Mesenchymal stem cell (in vitro differentiated cells and primary cell): ENCODE results near the gene DDX31.

Source experiments
- DNase-seq: peaks from one replicate; pipeline ENCODE4 v3.0.0-alpha.2; 2013
- H2AFZ ChIP-seq: one replicate; pipeline ENCODE4 v1.6.1; 2013; ENCODE audit warnings: low read depth, mild to moderate bottlenecking, control low read depth, inconsistent platforms, low read length, moderate library complexity
- H2AK5ac ChIP-seq: 2 replicates; pipeline ENCODE4 v1.6.1; 2013; ENCODE audit warnings: low read length, moderate library complexity, mild to moderate bottlenecking, inconsistent platforms; ENCODE audit not compliant: severe bottlenecking
- H2BK120ac ChIP-seq: one replicate; pipeline ENCODE4 v1.6.1; 2013; ENCODE audit warnings: low read depth, mild to moderate bottlenecking, inconsistent platforms, low read length, moderate library complexity
- H2BK12ac ChIP-seq, 2 experiments: one replicate each; pipeline ENCODE4 v1.6.1; 2013; ENCODE audit warnings: inconsistent platforms in 2 of 2, low read length in 2 of 2, mild to moderate bottlenecking in 2 of 2, moderate library complexity in 2 of 2, control low read depth in 1 of 2
- H2BK15ac ChIP-seq: one replicate; pipeline ENCODE4 v1.6.1; 2013; ENCODE audit warnings: mild to moderate bottlenecking, low read depth, inconsistent platforms; ENCODE audit not compliant: poor library complexity, severe bottlenecking
- H2BK5ac ChIP-seq: 2 replicates; pipeline ENCODE4 v1.6.1; 2013; ENCODE audit warnings: low read depth, mild to moderate bottlenecking, low read length, control low read depth, inconsistent platforms; ENCODE audit not compliant: poor library complexity, severe bottlenecking
- H3K14ac ChIP-seq, 2 experiments: one replicate each; pipeline ENCODE4 v1.6.1; 2013; ENCODE audit warnings: inconsistent platforms in 2 of 2, low read length in 2 of 2, control low read depth in 1 of 2, mild to moderate bottlenecking in 1 of 2, moderate library complexity in 1 of 2
- H3K18ac ChIP-seq, 2 experiments: one replicate each; pipeline ENCODE4 v1.6.1; 2013; ENCODE audit warnings: inconsistent platforms in 2 of 2, low read length in 2 of 2, control low read depth in 1 of 2, low read depth in 1 of 2, mild to moderate bottlenecking in 1 of 2
- H3K23ac ChIP-seq, 2 experiments: one replicate each; pipeline ENCODE4 v1.6.1; 2013; ENCODE audit warnings: inconsistent platforms in 2 of 2, low read length in 2 of 2, mild to moderate bottlenecking in 2 of 2, moderate library complexity in 2 of 2, control low read depth in 1 of 2
- H3K27ac ChIP-seq: 2 replicates; pipeline ENCODE4 v1.5.1; 2013; ENCODE audit warnings: mild to moderate bottlenecking, moderate library complexity, low read length, control low read depth, inconsistent platforms; ENCODE audit not compliant: poor library complexity, severe bottlenecking
- H3K27me3 ChIP-seq, 2 experiments: 2 replicates each; pipeline versions ENCODE4 v1.6.1 to v1.7.0; 2013; ENCODE audit warnings: low read length in 2 of 2, mild to moderate bottlenecking in 2 of 2, moderate library complexity in 2 of 2, control low read depth in 1 of 2, inconsistent platforms in 1 of 2; ENCODE audit not compliant: control insufficient read depth in 1 of 2, insufficient read depth in 1 of 2
- H3K36me3 ChIP-seq, 2 experiments: 2 replicates each; pipeline versions ENCODE4 v1.6.1 to v1.7.0; 2013; ENCODE audit warnings: low read length in 2 of 2, control low read depth in 1 of 2, inconsistent platforms in 1 of 2, low read depth in 1 of 2, mild to moderate bottlenecking in 1 of 2; ENCODE audit not compliant: insufficient read depth in 2 of 2, control insufficient read depth in 1 of 2
- H3K4ac ChIP-seq, 2 experiments: one replicate each; pipeline ENCODE4 v1.6.1; 2013; ENCODE audit warnings: inconsistent platforms in 2 of 2, low read length in 2 of 2, mild to moderate bottlenecking in 2 of 2, moderate library complexity in 2 of 2, control low read depth in 1 of 2, low read depth in 1 of 2
- H3K4me1 ChIP-seq: 2 replicates; pipeline ENCODE4 v1.6.1; 2013; ENCODE audit warnings: low read depth, low read length, control low read depth; ENCODE audit not compliant: control insufficient read depth, insufficient read depth
- H3K4me2 ChIP-seq: 2 replicates; pipeline ENCODE4 v1.6.1; 2013; ENCODE audit warnings: low read length, mild to moderate bottlenecking, inconsistent platforms; ENCODE audit not compliant: poor library complexity, severe bottlenecking
- H3K4me3 ChIP-seq, 2 experiments: 2 replicates each; pipeline versions ENCODE4 v1.5.1 to v1.7.0; 2013; ENCODE audit warnings: low read length in 2 of 2, mild to moderate bottlenecking in 2 of 2, control low read depth in 1 of 2, low read depth in 1 of 2; ENCODE audit not compliant: insufficient read depth in 1 of 2
- H3K79me1 ChIP-seq: replicated peaks from 2 replicates; pipeline ENCODE4 v1.6.1; 2013; ENCODE audit warnings: mild to moderate bottlenecking, control low read depth, low read length, inconsistent platforms; ENCODE audit not compliant: poor library complexity, severe bottlenecking
- H3K9ac ChIP-seq: 2 replicates; pipeline ENCODE4 v1.7.0; 2013; ENCODE audit warnings: mild to moderate bottlenecking, low read length, moderate library complexity
- H3K9me3 ChIP-seq: 2 replicates; pipeline ENCODE4 v1.7.0; 2013; ENCODE audit warnings: mild to moderate bottlenecking, low read length; ENCODE audit not compliant: control insufficient read depth
- H4K8ac ChIP-seq: one replicate; pipeline ENCODE4 v1.6.1; 2013; ENCODE audit warnings: inconsistent platforms, mild to moderate bottlenecking, low read length, moderate library complexity
- H4K91ac ChIP-seq: one replicate; pipeline ENCODE4 v1.6.1; 2013; ENCODE audit warnings: mild to moderate bottlenecking, low read length, inconsistent platforms
- WGBS: methylation state at CpG from one replicate; pipeline ENCODE4 v1.1.7; 2013; ENCODE audit warnings: mixed read lengths; 5-methylcytosine and 5-hydroxymethylcytosine counted together

DDX31 gene

DNA sequence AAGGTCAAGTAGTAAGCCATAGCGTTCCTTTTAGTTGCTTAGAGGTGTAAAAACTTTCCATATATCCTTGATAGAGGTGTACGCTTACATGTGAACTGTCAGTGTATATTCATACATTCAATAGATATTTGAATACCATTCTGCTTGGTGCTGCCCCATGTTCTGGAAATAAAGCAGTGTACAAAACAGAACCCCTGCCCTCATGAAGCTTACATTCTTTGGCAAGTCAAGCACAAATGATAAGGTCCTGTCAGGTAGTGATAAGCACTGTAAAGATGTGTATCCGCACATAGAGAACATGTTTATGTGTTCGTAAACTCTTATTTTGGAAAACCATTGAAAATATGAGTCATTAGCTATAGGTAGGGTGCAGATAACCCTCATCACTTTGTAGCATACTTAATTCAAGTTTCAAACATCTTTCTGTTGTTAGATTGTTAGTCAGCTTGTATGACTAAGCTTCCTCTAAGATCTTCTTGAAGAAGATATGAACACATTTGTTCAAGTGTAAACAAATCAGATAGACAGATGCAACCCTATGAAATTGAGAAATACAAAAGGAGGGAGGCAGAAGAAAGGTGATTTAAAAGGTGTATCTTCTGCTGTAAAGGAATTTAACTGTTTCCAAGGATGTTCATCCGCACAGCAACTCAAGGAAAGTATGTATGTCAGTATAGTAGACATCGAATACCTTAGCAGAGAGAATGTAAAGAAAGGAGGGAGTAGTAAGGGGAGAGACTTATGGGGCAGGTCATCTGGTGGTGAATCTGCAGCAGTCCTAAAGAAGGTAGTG, 2.0 kb upstream of the DDX31 start:
- no peak overlapping the region for H2BK15ac ChIP-seq
- H3K9ac ChIP-seq, result peak overlapping the region; percentile 99
- no peak overlapping the region for H3K27ac ChIP-seq
- no peaks in the 10 kb centered on the region for H3K36me3 ChIP-seq
- H2BK12ac ChIP-seq, result no peak overlapping the region
- H3K14ac ChIP-seq, result no peak overlapping the region
- H3K4me2 ChIP-seq, result peak overlapping the region; percentile 78
- no peaks in the 10 kb centered on the region for H3K27me3 ChIP-seq
- peaks cover 1% of the 10 kb centered on the region for H3K79me1 ChIP-seq
- no peak overlapping the region for H4K8ac ChIP-seq
- H3K18ac ChIP-seq, result no peak overlapping the region
- H3K4me3 ChIP-seq, result peak overlapping the region in 1 of 2 experiments; percentile 99
- no peak overlapping the region for H2AK5ac ChIP-seq
- WGBS, result 72% methylated on average over 4 of the region's 6 CpGs
- peak; percentile 57 for DNase-seq
- no peaks in the 10 kb centered on the region for H3K9me3 ChIP-seq
- H2BK5ac ChIP-seq, result no peak overlapping the region
- no peak overlapping the region for H3K4ac ChIP-seq
- H4K91ac ChIP-seq, result no peak overlapping the region
- H3K4me1 ChIP-seq, result peaks cover 6% of the 10 kb centered on the region
- H3K23ac ChIP-seq, result no peak overlapping the region
- no peak overlapping the region for H2AFZ ChIP-seq
- H2BK120ac ChIP-seq, result no peak overlapping the region

DNA sequence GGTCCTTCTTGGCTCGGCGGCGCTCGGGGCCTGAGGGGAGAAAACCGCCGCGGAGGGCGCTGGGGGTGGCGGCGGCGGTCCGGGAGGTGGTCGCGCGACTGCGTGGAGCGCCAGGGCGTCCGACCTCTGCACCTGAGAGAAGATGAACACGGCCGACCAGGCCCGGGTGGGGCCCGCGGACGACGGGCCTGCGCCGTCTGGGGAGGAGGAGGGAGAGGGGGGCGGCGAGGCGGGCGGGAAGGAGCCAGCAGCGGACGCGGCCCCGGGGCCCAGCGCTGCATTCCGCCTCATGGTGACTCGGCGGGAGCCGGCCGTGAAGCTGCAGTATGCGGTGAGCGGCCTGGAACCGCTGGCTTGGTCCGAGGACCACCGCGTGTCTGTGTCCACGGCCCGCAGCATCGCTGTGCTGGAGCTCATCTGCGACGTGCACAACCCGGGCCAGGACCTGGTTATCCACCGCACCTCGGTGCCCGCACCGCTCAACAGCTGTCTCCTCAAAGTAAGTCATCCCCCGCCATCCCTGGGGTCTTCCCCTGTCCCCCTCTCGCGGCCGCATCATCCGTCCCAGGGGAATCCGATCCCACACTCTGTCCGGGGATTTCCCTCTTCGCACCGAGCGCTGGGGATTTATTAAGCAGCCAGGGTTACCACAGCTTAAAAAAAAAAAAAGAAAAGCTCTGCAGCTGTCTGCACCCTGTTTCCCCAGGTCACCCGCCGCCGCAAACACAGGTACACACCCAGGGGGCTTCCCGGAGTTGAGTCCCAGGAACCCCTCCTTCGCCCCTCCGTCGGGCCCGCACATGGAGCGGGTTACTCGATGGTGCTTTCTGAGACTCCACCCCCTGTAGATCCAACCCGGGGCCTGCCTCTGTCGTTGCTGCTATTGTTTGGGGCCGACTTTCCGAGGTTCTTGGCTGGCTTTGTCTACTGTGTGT, 941 bp upstream of the DDX31 start, which contains the start of gene GTF3C4:
TSS of gene GTF3C4 (plus strand) at position 8 of the 935 bp plus-strand sequence. CDS start at position 143, 135 bp downstream.
- Histone ChIP-seq H2AFZ (peak within 1 kb of the TSS; percentile 99), H3K27ac (peak within 1 kb of the TSS; percentile 100), H3K36me3 (peaks cover 0 to 1% of the 10 kb centered on the region in 2 experiments), H3K9ac (peak within 1 kb of the TSS; percentile 99), H2BK120ac (peak within 1 kb of the TSS; percentile 69), H4K91ac (peak within 1 kb of the TSS; percentile 95), H3K14ac (peak within 1 kb of the TSS; percentile 83 to 99), H3K18ac (peak within 1 kb of the TSS; percentile 93 to 99), H3K79me1 (peaks cover 1% of the 10 kb centered on the region), H3K23ac (peak within 1 kb of the TSS in 1 of 2 experiments; percentile 92), H3K4ac (peak within 1 kb of the TSS; percentile 88 to 99), H3K4me3 (peak within 1 kb of the TSS; percentile 90 to 99), H3K27me3 (no peaks in the 10 kb centered on the region), H2BK5ac (peak within 1 kb of the TSS; percentile 99), H2BK15ac (peak within 1 kb of the TSS; percentile 93), H2BK12ac (peak within 1 kb of the TSS; percentile 6 to 63), H3K4me2 (peak within 1 kb of the TSS; percentile 78), H4K8ac (peak within 1 kb of the TSS; percentile 94), H3K4me1 (peaks cover 6% of the 10 kb centered on the region), H2AK5ac (no peak within 1 kb of the TSS), H3K9me3 (no peaks in the 10 kb centered on the region)
- DNase-seq, result peak; percentile 80
- under 1% methylated on average over 50 of the region's 82 CpGs for WGBS

DNA sequence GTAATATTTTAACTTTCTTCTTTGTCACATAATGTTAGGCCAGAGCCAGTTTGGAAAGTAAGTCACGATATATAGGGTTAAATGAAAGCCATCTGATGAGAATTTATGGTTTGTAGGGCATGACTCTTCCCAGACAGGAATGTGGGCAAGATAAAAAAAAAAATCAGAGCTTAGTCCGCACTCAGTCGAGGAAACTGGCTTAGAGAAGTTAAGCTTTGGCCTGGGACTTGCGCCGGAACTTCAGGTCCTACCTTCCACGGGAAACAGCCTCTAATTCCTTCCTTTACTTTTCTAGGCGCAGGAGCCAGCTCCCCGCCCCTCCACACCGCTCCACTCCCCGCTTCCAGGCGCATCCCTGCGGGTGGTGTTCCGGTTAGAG, 475 bp downstream of the DDX31 start:
- Histone ChIP-seq H2BK5ac (peak overlapping the region; percentile 89), H2BK15ac (peak overlapping the region; percentile 75), H2BK120ac (peak overlapping the region; percentile 54), H3K9me3 (no peaks in the 10 kb centered on the region), H4K91ac (no peak overlapping the region), H3K4me1 (peaks cover 6% of the 10 kb centered on the region), H3K14ac (peak overlapping the region in 1 of 2 experiments; percentile 99), H3K18ac (peak overlapping the region; percentile 93 to 99), H3K79me1 (peaks cover 3% of the 10 kb centered on the region), H3K36me3 (peaks cover 0 to 8% of the 10 kb centered on the region in 2 experiments), H2AK5ac (no peak overlapping the region), H3K23ac (peak overlapping the region in 1 of 2 experiments; percentile 83), H3K4me3 (peak overlapping the region; percentile 90 to 99), H4K8ac (peak overlapping the region; percentile 29), H3K4me2 (peak overlapping the region; percentile 66), H2BK12ac (peak overlapping the region; percentile 6 to 63), H2AFZ (peak overlapping the region; percentile 99), H3K9ac (peak overlapping the region; percentile 99), H3K27me3 (no peaks in the 10 kb centered on the region), H3K4ac (peak overlapping the region; percentile 88 to 99), H3K27ac (peak overlapping the region; percentile 88)
- no peak for DNase-seq
- 0% methylated on average over 13 of the region's 13 CpGs for WGBS
